ENCODE measurements around the gene LRBA. TPM values are rescaled to one million over a fixed set of nuclear protein-coding genes. Genes with fewer than 3 reads are reported as not detected.

The LRBA gene
- total and polyA plus RNA-seq, 2 donors (not counting 1 experiment from before 2014, with no cell fraction given): 16.4 to 36.7 TPM

GRCh38 chr4:150628073-150628472 is 387.0 kb downstream of the LRBA start:
- no peaks in the 10 kb centered on the region for H3K9me3 ChIP-seq (ENCODE audit: control insufficient read depth, insufficient read depth, low read depth, low read length)
- H3K27ac ChIP-seq (ENCODE audit: insufficient read depth, low read length): no peak overlapping the region
- no peaks in the 10 kb centered on the region for H3K79me2 ChIP-seq (ENCODE audit: control insufficient read depth, insufficient read depth, low read length)
- no peak overlapping the region for H2AFZ ChIP-seq (ENCODE audit: low read length)
- H3K4me2 ChIP-seq (ENCODE audit: extremely low read depth, insufficient read depth, low read length): no peak overlapping the region
- H3K9ac ChIP-seq (ENCODE audit: insufficient read depth, low read length): no peak overlapping the region
- TF ChIP-seq CTCF (conservative IDR thresholded peaks at IDR 0.05 in 1 of 2, IDR thresholded peaks at IDR 0.05 in 1 of 2; ENCODE audit: low read depth in 1 of 2, low read length in 2 of 2): no peak
- TF ChIP-seq EZH2 (IDR thresholded peaks at IDR 0.05; ENCODE audit: low read length, missing control alignments): no peak
- no peaks in the 10 kb centered on the region for H4K20me1 ChIP-seq (ENCODE audit: control insufficient read depth, extremely low read depth, insufficient read depth, low read length)
- H3K27me3 ChIP-seq (ENCODE audit: control insufficient read depth, insufficient read depth, low read length): no peaks in the 10 kb centered on the region
- H3K36me3 ChIP-seq (ENCODE audit: control insufficient read depth, insufficient read depth, low read length): no peaks in the 10 kb centered on the region
- no peak for DNase-seq (ENCODE audit: low read depth in 2 of 2)
- no peak overlapping the region for H3K4me3 ChIP-seq (replicated peaks in 1 of 4; ENCODE audit: control extremely low read depth in 1 of 4, insufficient read depth in 1 of 4, low read depth in 3 of 4, low read length in 4 of 4)
- no peaks in the 10 kb centered on the region for H3K4me1 ChIP-seq (ENCODE audit: control insufficient read depth, extremely low read depth, insufficient read depth, low read length)

GRCh38 chr4:150625033-150625432 is 390.1 kb downstream of the LRBA start:
- no peak for DNase-seq (ENCODE audit: low read depth in 2 of 2)
- H3K9me3 ChIP-seq (ENCODE audit: control insufficient read depth, insufficient read depth, low read depth, low read length): no peaks in the 10 kb centered on the region
- no peak overlapping the region for H2AFZ ChIP-seq (ENCODE audit: low read length)
- no peaks in the 10 kb centered on the region for H3K27me3 ChIP-seq (ENCODE audit: control insufficient read depth, insufficient read depth, low read length)
- no peaks in the 10 kb centered on the region for H4K20me1 ChIP-seq (ENCODE audit: control insufficient read depth, extremely low read depth, insufficient read depth, low read length)
- no peaks in the 10 kb centered on the region for H3K79me2 ChIP-seq (ENCODE audit: control insufficient read depth, insufficient read depth, low read length)
- H3K4me1 ChIP-seq (ENCODE audit: control insufficient read depth, extremely low read depth, insufficient read depth, low read length): no peaks in the 10 kb centered on the region
- no peaks in the 10 kb centered on the region for H3K36me3 ChIP-seq (ENCODE audit: control insufficient read depth, insufficient read depth, low read length)
- TF ChIP-seq CTCF (conservative IDR thresholded peaks at IDR 0.05 in 1 of 2, IDR thresholded peaks at IDR 0.05 in 1 of 2; ENCODE audit: low read depth in 1 of 2, low read length in 2 of 2) (no peak), EZH2 (IDR thresholded peaks at IDR 0.05; ENCODE audit: low read length, missing control alignments) (no peak)
- H3K4me2 ChIP-seq (ENCODE audit: extremely low read depth, insufficient read depth, low read length): no peak overlapping the region
- no peak overlapping the region for H3K4me3 ChIP-seq (replicated peaks in 1 of 4; ENCODE audit: control extremely low read depth in 1 of 4, insufficient read depth in 1 of 4, low read depth in 3 of 4, low read length in 4 of 4)
- no peak overlapping the region for H3K27ac ChIP-seq (ENCODE audit: insufficient read depth, low read length)
- H3K9ac ChIP-seq (ENCODE audit: insufficient read depth, low read length): no peak overlapping the region

- no peak overlapping the region for H3K4me3 ChIP-seq (replicated peaks in 1 of 4; ENCODE audit: control extremely low read depth in 1 of 4, insufficient read depth in 1 of 4, low read depth in 3 of 4, low read length in 4 of 4)
- no peaks in the 10 kb centered on the region for H3K36me3 ChIP-seq (ENCODE audit: control insufficient read depth, insufficient read depth, low read length)
- no peak overlapping the region for H3K9ac ChIP-seq (ENCODE audit: insufficient read depth, low read length)
- H3K27ac ChIP-seq (ENCODE audit: insufficient read depth, low read length): no peak overlapping the region
- H3K27me3 ChIP-seq (ENCODE audit: control insufficient read depth, insufficient read depth, low read length): no peaks in the 10 kb centered on the region
- TF ChIP-seq CTCF (conservative IDR thresholded peaks at IDR 0.05 in 1 of 2, IDR thresholded peaks at IDR 0.05 in 1 of 2; ENCODE audit: low read depth in 1 of 2, low read length in 2 of 2) (no peak), EZH2 (IDR thresholded peaks at IDR 0.05; ENCODE audit: low read length, missing control alignments) (no peak)
- H2AFZ ChIP-seq (ENCODE audit: low read length): no peak overlapping the region
- H3K9me3 ChIP-seq (ENCODE audit: control insufficient read depth, insufficient read depth, low read depth, low read length): no peaks in the 10 kb centered on the region
- H3K4me1 ChIP-seq (ENCODE audit: control insufficient read depth, extremely low read depth, insufficient read depth, low read length): no peaks in the 10 kb centered on the region
- no peak overlapping the region for H3K4me2 ChIP-seq (ENCODE audit: extremely low read depth, insufficient read depth, low read length)
- H4K20me1 ChIP-seq (ENCODE audit: control insufficient read depth, extremely low read depth, insufficient read depth, low read length): no peaks in the 10 kb centered on the region
- no peaks in the 10 kb centered on the region for H3K79me2 ChIP-seq (ENCODE audit: control insufficient read depth, insufficient read depth, low read length)
- DNase-seq (ENCODE audit: low read depth in 2 of 2): no peak
Observed at GRCh38 chr4:150624055-150624454, 391.0 kb downstream of the LRBA start.

Measured in fibroblast of lung (primary cell).